GM21619 (cell line): ENCODE results near the gene MTX1.
A peak's percentile ranks its signal among the peaks of the same experiment; 100 is the strongest.
"Not testable (repeated sequence)": the region's sequence is repeated elsewhere in the genome, so short reads cannot be mapped to it uniquely, and the experiment has no call there.

Source experiments
- ATAC-seq: cut with Tn5 transposase; IDR thresholded peaks from one replicate; pipeline ENCODE4 v1.9.1; 2021; ENCODE audit not compliant: unreplicated experiment

The MTX1 gene

DNA sequence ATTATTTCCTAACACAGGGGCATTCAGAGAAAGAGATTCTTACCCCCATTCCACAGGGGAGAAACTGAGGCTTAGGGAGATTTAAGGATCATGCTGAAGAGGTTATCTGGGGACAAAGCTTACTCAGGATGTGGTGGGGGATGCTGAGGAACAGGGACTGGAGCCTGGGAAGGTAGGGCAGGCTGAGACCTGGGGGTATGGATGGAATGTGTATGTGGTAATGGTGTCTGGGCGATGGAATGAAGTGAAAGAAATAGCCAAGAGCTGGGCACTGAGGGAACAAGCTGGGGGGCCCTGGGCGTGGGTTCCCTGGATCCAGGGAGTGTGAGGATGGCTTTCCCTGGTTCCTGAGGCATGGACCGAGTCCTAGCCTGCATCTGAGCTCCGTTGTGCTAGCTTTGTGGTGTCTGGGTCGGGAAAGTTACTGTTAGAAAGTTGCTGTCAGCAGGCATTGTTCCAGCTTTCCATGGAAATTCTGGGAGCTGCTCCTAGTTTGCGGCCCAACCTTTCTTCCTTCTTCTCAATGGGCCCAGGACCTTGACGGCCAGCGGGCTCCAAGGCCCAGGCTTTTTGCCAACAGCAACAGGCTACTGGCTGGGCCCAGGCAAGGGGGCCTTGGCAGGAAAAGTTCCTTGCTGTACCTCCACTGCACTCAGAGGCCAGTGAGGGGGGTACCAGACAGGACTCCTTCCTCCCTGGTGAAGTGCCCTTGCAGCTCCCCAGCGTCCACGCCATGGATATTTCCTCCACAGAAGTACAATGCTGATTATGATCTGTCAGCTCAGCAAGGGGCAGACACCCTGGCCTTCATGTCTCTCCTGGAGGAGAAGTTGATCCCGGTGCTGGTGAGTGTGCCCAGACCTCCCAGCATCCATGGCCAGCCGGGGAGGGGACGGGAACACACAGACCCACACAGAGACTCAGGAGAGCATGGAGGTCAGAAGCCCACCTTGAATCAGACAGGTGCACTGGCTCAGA, 23.8 kb downstream of the MTX1 start:
- not testable (repeated sequence) for ATAC-seq

DNA sequence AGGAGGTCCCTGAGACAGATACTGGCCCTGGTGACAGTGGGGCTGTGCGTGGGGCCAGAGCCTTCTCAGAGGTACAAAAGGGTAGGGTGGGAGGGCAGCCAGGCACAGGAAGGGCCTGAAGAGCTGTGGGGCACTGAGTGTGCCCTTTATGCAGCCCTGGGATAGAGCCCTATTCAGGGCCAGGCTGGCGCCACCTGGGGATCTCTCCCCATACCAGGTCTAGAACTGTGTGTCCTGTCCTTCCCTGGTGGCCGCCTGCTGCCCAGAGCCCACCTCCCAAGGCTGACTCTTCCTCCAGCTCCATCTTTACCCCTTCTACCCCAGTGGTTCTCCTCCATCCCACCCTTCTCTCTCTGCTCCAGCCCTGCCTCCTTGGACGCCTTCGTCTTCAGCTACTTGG, 25.0 kb downstream of the MTX1 start:
- ATAC-seq, result not testable (repeated sequence)

DNA sequence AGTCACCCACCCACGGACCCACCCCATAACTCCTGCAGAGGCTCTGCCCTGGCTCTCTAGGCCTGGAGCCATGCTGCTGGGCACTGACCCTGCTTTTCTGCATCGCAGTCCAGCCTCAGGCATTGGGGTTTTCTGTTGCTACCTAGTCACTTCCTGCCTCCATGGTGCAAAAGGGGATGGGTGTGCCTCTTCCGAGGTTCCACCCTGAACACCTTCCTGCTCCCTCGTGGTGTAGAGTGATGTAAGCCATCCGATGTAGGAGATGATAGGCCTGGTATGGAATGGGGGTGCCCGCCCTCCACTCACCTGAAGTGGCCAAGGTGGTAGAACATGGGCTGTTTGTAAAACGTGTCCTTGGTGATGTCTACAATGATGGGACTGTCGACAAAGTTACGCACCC, 26.9 kb downstream of the MTX1 start:
- ATAC-seq, result not testable (repeated sequence)

DNA sequence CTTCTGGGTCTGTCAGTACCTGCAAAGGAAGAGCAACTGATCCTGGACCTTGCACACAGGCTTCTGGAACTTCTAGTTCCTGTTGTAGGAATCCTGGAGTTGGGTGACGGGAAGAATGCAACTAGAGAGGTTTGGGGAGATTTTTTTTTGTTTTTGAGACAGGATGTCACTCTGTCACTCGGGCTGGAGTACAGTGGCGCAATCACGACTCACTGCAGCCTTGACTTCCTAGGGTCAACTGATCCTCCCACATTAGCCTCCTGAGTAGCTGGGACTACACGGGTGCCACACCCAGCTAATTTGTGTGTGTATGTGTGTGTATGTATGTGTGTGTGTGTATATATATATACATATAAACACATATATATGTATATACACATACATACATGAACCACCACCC, 28.0 kb downstream of the MTX1 start:
- no peak for ATAC-seq

DNA sequence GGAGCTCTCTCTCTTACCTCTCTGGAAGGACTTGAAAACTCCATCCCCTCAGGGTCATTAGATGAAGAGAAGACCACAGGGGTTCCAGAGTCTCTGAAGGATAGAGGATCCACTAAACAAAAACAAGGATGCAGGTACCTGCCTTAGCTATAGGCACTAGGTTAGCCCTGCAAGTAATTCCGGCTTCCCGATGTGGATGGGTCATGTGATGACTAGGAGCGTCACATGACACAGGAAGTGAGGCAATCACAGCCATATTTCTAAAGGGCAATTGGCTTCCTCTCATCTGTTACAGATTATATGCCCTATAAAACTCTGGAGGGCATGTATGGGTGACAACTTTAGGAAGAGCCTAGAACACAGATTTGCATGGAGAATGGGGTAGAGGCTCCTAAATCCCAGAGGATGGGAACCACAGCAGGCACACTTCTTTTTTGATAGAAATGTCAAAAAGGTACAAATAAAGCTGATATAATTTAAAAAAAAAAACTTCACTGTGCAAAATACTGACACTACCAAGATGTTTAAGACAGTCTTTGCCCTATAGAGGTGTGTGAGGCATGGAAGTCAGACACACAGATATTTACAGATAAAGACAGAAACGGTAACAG, 32.7 kb downstream of the MTX1 start:
- no peak for ATAC-seq

DNA sequence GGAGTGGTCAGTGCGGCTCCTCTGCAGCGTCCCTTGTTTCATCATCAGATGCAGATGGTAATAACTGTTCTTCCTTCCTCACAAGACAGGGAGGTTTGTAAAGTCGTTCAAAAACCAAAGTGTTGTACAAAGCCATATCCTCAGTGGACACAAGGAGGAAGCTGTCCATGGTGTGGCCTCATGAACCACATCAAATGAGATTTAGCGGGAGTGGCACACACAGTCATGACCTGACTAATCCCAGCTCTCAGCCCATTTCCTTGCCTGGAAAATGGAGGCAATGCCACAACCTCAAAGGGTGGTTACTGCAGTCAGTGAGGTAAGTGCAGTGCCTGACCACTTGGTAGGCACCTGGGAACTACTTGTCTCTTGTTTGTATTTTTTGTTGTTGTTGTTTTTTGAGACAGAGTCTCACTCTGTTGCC, 33.4 kb downstream of the MTX1 start:
- ATAC-seq, result no peak

DNA sequence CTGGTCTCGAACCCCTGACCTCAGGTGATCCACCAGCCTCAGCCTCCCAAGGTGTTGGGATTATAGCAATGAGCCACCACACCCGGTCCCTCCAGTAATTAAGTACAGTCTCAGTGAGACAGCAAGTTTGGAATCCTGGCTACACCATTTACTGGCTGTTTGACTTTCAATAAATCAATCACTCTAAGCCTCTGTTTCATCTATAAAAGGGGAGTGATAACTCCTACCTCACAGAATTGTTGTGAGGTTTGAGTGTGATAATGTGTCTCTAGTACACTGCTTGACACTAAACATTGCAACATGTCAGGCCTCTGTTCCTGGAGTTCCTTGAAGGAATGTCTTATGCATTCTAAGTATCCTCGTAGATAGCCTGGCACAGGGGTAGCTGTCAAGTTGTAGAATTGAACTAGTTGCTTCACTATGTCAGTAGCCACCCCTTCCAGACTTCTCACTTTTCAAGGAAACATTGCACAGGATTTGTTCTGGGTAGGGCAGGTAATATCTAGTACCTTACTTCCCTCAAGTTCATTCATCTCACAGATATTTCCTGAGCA, 34.4 kb downstream of the MTX1 start:
- ATAC-seq, result no peak

DNA sequence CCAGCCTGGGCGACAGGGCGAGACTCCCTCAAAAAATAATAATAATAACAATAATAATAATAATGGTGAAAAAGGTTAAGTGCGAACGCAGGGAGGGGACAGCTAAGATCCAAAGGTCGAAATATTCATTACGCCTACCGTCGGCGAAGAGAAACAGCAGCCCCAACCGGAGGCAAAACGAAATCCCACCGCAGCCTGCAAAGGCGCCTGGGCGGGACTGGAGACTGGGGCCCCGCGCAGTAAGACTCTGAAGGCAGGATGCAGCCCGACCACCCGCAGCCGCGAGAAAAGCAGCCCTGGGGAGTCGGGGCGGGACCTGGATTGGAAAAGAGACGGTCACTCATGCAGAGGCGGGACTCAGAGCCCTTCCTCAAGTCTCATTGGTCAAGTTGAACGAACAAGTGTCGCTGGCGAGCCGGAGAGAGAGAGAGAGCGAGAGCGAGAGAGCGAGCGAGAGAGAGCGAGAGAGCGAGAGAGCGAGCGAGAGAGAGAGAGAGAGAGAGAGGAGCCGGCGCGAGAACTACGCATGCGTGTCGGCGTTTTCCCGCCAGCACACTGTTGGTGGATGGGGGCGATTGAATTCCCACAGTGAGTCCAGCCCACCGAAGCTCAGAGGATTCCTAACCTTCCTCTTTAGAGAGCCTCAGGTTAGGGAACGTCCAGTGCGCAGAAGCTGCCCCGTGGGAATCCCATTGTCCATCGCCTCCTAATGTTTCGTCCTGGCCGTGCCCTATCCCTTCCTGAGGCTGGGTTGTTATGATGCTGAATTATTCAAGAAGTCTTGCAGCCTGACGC, 36.1 kb downstream of the MTX1 start:
- ATAC-seq, result peak; percentile 90

DNA sequence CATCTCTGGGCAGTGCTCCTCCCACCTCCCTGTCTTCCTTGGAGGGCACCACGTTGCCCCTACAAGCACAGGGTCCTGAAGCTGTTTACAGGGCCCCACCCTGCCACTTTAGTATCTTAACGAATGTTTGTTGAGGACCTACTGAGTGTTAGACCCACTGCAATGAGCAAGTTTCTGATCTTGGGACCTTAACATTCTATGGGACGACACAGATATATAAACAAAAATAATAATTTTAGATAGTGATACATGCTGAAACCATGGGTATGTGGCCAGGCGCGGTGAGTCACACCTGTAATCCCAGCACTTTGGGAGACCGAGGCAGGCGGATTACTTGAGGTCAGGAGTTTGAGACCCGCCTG, 36.6 kb downstream of the MTX1 start:
- ATAC-seq, result no peak

DNA sequence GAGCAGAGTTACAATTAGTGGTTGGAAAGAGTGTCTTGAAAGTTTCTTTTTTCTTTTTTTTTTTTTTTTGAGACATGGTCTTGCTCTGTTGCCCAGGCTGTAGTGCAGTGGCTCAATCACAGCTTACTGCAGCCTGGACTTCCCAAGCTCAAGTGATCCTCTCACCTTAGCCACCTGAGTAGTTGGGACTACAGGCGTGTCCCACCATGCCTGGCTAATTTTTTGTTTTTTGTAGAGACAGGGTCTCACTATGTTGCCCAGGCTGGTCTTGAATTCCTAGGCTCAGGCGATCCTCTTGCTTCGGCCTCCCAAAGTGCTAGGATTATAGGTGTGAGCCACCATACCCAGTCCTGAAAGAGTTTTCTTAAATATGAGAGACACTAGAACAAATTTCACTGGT, 38.3 kb downstream of the MTX1 start:
- not testable (repeated sequence) for ATAC-seq

DNA sequence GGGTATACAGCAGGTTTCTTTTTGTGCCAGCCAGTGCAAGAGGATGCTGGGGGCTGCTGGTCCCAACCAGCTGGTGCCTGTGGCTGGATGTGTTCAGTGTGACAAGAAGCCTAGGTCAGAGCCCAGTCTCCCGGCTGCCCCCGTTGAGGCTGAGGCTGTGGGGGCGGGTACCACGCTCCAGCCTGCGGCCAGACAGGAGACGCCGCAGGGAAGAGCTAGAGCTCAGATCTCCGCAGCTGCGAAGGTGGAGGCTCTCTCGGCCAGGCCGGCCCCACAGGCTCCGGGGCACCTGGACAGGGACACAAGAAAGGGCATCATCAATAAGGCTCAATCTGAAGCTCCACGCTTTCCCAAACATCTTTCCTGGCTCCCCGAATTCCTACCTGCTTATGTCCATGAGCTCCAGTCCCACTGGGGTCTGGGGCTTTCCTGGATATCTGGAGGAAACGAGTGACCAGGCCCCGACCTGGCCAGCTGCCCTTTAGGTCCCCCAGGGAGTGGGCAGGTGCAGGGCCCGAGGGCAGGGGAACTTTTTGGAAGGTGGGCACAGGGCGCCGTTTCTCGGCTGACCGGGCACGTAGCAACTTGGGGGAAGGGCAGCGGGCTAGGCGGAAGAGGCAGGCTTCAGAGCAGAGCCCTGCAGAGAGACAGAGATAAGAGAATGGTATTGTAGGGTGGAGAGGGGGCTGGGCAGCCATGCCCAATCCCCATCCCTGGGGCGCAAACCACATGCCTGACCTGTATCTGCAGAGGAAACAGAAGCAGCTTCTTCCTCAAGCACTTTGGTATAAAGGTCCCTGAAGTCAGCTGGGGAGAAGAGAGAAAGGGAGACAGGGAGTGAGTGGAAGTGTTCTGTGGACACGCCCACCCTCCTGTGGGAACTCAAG, 39.4 kb downstream of the MTX1 start:
- ATAC-seq, result no peak

DNA sequence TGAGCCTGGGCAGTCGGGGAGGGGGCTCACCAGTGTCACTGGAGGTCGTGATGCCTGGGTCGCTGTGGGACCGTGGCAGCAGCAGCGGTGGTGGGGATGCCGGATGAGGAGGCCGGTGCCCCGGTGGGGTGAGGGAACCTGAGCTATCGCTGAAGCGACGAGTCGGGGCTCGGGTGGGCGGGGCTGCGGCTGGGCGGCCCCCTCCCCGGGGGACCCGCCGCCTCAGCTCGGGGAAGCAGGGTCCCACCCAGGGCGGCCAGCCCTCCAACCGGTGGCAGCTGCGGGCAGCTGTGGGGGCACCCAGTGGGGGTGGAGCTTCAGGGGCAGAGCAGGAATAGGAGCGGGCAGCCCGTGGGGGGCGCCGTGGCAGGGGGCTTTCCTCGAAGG, 41.7 kb downstream of the MTX1 start:
- ATAC-seq, result no peak

DNA sequence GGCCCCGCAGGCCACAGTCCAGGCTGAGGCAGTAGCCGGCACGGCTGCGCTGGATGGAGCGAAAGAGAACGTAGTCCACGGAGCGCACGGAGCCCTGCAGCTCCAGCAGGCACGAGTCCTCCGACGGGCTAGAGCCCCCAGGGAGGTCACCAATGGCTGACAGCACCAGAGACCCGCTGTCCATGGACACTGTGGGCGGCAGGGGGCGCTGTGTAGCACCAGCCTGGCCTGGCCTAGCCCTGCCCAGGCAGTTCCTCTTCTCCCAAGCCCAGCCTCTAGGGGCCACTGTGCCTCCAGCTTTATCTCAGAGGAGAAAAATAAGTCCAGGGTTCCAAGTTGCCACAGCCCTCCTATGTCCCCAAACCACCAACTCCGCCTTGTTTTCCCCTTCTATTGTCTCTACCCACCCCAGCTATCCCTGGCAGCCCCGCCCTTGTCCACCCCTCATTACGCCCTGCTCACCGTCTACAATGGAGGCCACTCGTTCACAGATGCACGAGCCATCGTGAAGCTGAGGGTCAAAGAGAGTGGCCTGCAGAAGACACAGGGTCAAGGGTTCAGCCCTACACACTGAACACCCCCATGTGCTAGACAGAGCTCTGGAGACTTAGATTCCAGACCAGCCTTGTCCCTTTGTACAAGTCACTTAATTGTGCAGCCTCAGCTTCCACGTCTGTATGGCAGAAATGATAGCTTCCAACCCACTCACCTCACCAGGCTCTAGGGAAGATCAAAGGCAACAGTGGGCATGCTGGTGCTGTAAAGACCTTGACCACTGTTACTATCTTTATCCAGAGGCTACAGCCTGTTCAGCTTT, 42.3 kb downstream of the MTX1 start:
- peak; percentile 76 for ATAC-seq

DNA sequence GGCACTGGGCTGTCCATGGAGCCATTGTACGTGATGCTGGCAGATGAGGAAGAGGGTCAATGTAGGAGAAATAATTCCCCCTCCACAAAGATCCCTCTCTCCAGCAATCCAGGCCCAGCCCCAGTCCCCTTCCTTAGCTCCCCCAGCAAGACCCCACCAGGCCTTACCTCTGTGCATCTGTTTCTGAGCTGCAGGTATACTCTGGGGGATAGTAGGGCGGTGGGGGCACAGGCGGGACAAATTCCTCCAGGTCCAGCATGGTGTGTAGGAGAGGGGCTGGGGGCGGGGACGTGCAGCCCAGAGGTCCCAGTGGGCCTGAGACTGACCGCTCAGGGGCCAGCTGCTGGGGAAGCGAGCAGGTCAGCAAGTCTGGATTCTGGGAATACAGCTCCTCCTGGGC, 43.1 kb downstream of the MTX1 start:
- no peak for ATAC-seq

DNA sequence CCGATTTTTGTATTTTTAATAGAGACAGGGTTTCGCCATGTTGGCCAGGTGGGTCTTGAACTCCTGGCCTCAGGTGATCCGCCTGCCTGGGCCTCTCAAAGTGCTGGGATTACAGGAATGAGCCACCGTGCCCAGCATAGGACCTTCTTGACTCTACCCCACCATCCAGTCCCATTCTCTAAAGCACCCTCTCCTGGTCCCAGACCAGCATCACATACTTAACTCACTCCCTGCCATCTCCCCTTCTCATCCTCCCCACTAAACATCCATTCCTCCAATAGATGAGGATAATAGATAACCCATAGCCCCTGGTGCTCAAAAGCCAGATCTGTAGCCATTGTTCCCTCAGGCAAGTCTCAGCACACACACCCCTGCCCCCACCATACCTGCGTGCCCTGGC, 44.7 kb downstream of the MTX1 start:
- no peak for ATAC-seq

DNA sequence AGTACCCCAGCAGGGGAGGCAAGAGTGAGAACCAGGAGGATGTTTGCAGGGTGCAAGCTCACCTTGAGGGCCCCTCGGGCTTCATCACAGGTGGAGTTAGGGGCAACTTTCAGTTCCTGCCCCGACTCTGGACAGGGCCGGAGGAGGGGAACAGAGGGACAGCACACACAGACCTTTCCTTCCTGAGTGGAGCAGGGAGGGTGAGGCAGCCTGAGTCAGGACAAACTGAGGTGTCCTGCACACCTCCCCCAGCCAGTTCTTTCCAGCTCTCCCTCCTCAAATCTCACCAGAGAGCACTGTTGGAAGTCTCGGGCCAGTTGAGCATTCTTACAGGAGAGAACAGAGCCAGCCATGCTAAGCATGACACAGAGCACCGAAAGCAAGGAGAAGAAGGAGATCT, 45.3 kb downstream of the MTX1 start:
- ATAC-seq, result no peak

DNA sequence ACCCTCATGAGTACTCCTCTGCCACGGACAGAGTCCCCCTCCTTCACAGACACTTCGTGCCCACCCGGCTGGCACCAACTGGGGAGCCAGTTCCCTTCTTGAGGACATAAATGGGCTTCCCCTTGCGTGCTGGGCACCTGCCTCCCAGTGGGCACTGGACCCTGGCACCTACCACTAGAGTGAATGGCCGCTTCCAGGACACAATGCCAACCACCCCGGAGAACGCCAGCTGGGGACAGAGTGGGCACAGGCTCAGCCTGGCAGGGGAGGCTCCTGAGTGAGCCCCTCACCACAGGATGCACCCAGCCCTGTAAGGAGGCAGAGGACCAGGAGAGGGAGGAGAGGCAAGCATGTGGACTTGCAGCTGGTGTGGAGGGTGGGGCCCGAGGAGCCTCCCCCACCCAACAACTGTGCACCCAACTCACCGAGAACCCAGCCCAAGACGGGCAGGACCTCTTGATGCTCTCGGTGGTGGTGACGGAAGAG, 45.8 kb downstream of the MTX1 start:
- no peak for ATAC-seq

DNA sequence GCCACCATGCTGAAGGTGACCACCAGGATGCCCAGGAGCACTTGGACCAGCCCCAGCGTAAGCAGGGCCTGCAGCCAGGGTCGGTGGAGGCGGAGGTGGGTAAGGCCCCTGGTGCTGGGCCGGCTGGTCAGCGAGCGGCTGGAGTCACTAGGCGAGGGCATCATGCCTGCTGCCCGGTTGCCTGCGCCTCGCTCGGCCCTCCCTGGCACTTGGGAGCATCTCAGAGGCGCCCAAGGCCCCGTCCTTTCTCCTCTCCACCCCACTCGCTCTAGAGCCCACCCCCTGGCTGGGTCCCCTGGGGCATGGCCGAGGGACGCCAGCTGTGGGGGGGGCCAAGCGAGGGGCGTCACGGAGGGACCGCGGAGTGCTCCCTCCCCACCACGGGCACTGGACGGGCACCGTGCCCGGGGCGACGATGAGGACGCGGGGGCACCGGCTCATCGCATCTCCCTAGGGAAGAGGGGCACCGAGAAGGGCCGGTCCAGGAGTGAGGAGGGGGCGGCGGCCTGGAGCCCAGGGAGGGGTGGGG, 46.3 kb downstream of the MTX1 start:
- ATAC-seq, result no peak
